HL-60 (cell line): ENCODE results near the gene HNRNPA3.

Experiments used
- DNase-seq, 2 experiments: peaks; one replicate each; pipeline ENCODE4 v3.0.0-alpha.2; 2010 to 2020; ENCODE audit warnings: low read depth in 1 of 2, low spot score in 1 of 2
- H3K27ac ChIP-seq: fragments of 250-450 bp; sonication (Bioruptor Pico); replicated peaks from 2 replicates; pipeline ENCODE4 v1.5.1; 2020; ENCODE audit warnings: mild to moderate bottlenecking, moderate library complexity
- H3K27me3 ChIP-seq: fragments of 250-450 bp; sonication (Bioruptor Pico); 2 replicates; pipeline ENCODE4 v1.5.1; 2021; ENCODE audit warnings: mild to moderate bottlenecking, moderate library complexity; ENCODE audit not compliant: insufficient read depth, poor library complexity, severe bottlenecking
- H3K4me3 ChIP-seq: replicated peaks from 2 replicates; pipeline ENCODE4 v1.5.1; 2011; ENCODE audit warnings: mild to moderate bottlenecking, control low read depth, low read length; ENCODE audit not compliant: insufficient read depth
- GABPA ChIP-seq: IDR thresholded peaks from 2 replicates; pipeline ENCODE4 v1.6.1; 2012; ENCODE audit warnings: low read depth
- POLR2AphosphoS5 ChIP-seq: IDR thresholded peaks from 2 replicates; pipeline ENCODE4 v1.6.1; 2012; ENCODE audit warnings: low read depth
- REST ChIP-seq: IDR thresholded peaks from 2 replicates; pipeline ENCODE4 v1.6.1; 2012; ENCODE audit warnings: low read depth; ENCODE audit not compliant: insufficient replicate concordance
- SPI1 ChIP-seq: IDR thresholded peaks from 2 replicates; pipeline ENCODE4 v1.6.1; 2012; ENCODE audit warnings: low read depth, mild to moderate bottlenecking, borderline replicate concordance
- TF ChIP-seq, protein P1 (sequence below): IDR thresholded peaks from one replicate; pipeline ENCODE4 v1.5.1; 2011; ENCODE audit warnings: low read length, control low read depth, inconsistent platforms; ENCODE audit not compliant: insufficient read depth

The HNRNPA3 gene

GRCh38 chr2:177235855-177236437 is 23.4 kb downstream of the HNRNPA3 start:
- Histone ChIP-seq H3K27ac (no peak overlapping the region), H3K4me3 (no peak overlapping the region), H3K27me3 (no peaks in the 10 kb centered on the region)
- no peak for DNase-seq
- TF ChIP-seq REST (no peak), SPI1 (no peak), GABPA (no peak), POLR2AphosphoS5 (no peak)
- TF ChIP-seq, protein P1, sequence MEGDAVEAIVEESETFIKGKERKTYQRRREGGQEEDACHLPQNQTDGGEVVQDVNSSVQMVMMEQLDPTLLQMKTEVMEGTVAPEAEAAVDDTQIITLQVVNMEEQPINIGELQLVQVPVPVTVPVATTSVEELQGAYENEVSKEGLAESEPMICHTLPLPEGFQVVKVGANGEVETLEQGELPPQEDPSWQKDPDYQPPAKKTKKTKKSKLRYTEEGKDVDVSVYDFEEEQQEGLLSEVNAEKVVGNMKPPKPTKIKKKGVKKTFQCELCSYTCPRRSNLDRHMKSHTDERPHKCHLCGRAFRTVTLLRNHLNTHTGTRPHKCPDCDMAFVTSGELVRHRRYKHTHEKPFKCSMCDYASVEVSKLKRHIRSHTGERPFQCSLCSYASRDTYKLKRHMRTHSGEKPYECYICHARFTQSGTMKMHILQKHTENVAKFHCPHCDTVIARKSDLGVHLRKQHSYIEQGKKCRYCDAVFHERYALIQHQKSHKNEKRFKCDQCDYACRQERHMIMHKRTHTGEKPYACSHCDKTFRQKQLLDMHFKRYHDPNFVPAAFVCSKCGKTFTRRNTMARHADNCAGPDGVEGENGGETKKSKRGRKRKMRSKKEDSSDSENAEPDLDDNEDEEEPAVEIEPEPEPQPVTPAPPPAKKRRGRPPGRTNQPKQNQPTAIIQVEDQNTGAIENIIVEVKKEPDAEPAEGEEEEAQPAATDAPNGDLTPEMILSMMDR = no peak

GRCh38 chr2:177237932-177238331 is 25.3 kb downstream of the HNRNPA3 start:
- TF ChIP-seq POLR2AphosphoS5 (no peak), REST (no peak), SPI1 (no peak), GABPA (no peak)
- TF ChIP-seq, protein P1 = no peak
- Histone ChIP-seq H3K27ac (no peak overlapping the region), H3K27me3 (no peaks in the 10 kb centered on the region), H3K4me3 (no peak overlapping the region)
- DNase-seq = no peak

DNA sequence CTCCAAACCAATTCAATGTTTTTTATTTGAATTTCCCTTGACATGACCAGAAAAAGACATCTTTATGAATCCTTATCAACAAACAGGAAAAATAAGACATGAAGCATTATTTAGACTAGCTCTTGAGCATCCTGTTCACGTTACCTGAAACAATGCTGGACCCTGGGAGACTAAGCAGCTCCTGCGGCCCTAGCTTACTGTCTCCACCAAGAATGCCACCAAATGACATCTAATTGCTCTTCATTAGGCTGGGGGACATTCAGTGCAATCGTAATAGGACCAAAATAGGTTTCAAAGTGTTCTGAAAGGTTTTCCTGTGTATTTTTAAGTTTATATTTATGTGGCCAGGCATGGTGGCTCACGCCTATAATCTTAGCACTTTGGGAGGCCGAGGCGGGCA is 26.5 kb downstream of the HNRNPA3 start:
- no peak for DNase-seq

More for the DNA sequence above, 26.5 kb downstream of the HNRNPA3 start:
- Histone ChIP-seq H3K4me3 (no peak overlapping the region), H3K27ac (no peak overlapping the region), H3K27me3 (no peaks in the 10 kb centered on the region)
- no peak for TF ChIP-seq SPI1
- TF ChIP-seq, protein P1 = no peak
- no peak for TF ChIP-seq GABPA
- TF ChIP-seq POLR2AphosphoS5 = no peak
- TF ChIP-seq REST = no peak
